Endothelial cell of umbilical vein (primary cell): ENCODE results near the gene PRR7. TPM values are rescaled to one million over a fixed set of nuclear protein-coding genes. Genes with fewer than 3 reads are reported as not detected.
A peak's percentile ranks its signal among the peaks of the same experiment; 100 is the strongest.

Source experiments
- BruUV-seq: library from RNA; stranded (reverse); fragments of 400-500 nt; replicated peaks from 2 replicates; lab custom pipeline; 2021; lab: Mats Ljungman, UMichigan
- CTCF ChIA-PET: fragments of 300-600, 350-600 bp; sonication (Branson Sonifier 250); formaldehyde crosslinking; loops from one replicate; lab custom pipeline; 2021; ENCODE audit warnings: antibody characterized with exemption, inconsistent platforms; lab: Charles Lee
- POLR2A ChIA-PET: fragments of 300-600, 350-600 bp; sonication (Branson Sonifier 250); formaldehyde crosslinking; loops from one replicate; lab custom pipeline; 2021; ENCODE audit warnings: antibody characterized with exemption, inconsistent platforms; lab: Charles Lee
- DNase-seq: peaks from one replicate; pipeline ENCODE4 v3.0.0-alpha.2; 2011; ENCODE audit warnings: low read depth, low spot score
- FAIRE-seq: peaks from 2 replicates; lab custom pipeline; 2011; peaks lifted over from hg19 to GRCh38; lab: Jason Lieb, UNC
- H2AFZ ChIP-seq: 2 replicates; pipeline ENCODE4 v1.6.0; 2012; ENCODE audit warnings: low read depth, low read length, control low read depth, inconsistent platforms
- H3K27ac ChIP-seq: 2 replicates; pipeline ENCODE4 v1.5.1; 2011; ENCODE audit warnings: low read depth, mild to moderate bottlenecking, control low read depth, low read length, moderate library complexity; ENCODE audit not compliant: insufficient read depth
- H3K27me3 ChIP-seq, 2 experiments: 2 replicates each; pipeline versions ENCODE4 v1.6.0 to v1.6.1; 2011; ENCODE audit warnings: low read length in 2 of 2, mixed read lengths in 1 of 2; ENCODE audit not compliant: control insufficient read depth in 2 of 2, insufficient read depth in 2 of 2
- H3K36me3 ChIP-seq, 2 experiments: 2 replicates in 1 of 2; 3 replicates in 1 of 2; pipeline ENCODE4 v1.5.1; 2011; ENCODE audit warnings: low read length in 2 of 2, mild to moderate bottlenecking in 1 of 2, moderate library complexity in 1 of 2; ENCODE audit not compliant: control insufficient read depth in 2 of 2, insufficient read depth in 2 of 2; ENCODE audit errors: extremely low read depth in 1 of 2
- H3K4me1 ChIP-seq: 3 replicates; pipeline ENCODE4 v1.5.1; 2011; ENCODE audit warnings: mild to moderate bottlenecking, low read length; ENCODE audit not compliant: control insufficient read depth, insufficient read depth; ENCODE audit errors: extremely low read depth
- H3K4me2 ChIP-seq: 2 replicates; pipeline ENCODE4 v1.6.1; 2011; ENCODE audit warnings: low read length, control low read depth, mixed read lengths; ENCODE audit not compliant: insufficient read depth
- H3K4me3 ChIP-seq, 3 experiments: fragments of 200-600 bp in 1 of 3; sonication (generic), shearing (Covaris generic) in 1 of 3; replicated peaks in 1 of 3; 2 replicates each; pipeline ENCODE4 v1.5.1; 2011 to 2016; ENCODE audit warnings: control low read depth in 3 of 3, low read length in 3 of 3, mild to moderate bottlenecking in 2 of 3, inconsistent platforms in 1 of 3, low read depth in 1 of 3, moderate library complexity in 1 of 3; ENCODE audit not compliant: insufficient read depth in 1 of 3
- H3K79me2 ChIP-seq: 2 replicates; pipeline ENCODE4 v1.6.0; 2012; ENCODE audit warnings: low read length, inconsistent platforms; ENCODE audit not compliant: control insufficient read depth, insufficient read depth
- H3K9ac ChIP-seq: replicated peaks from 2 replicates; pipeline ENCODE3; 2011; ENCODE audit warnings: low read length, control low read depth; ENCODE audit not compliant: insufficient read depth; ENCODE audit errors: extremely low read depth
- H3K9me1 ChIP-seq: replicated peaks from 3 replicates; pipeline ENCODE4 v1.6.0; 2011; ENCODE audit warnings: mild to moderate bottlenecking, low read length; ENCODE audit not compliant: control insufficient read depth, insufficient read depth; ENCODE audit errors: extremely low read depth
- H3K9me3 ChIP-seq: replicated peaks from 2 replicates; pipeline ENCODE4 v1.5.1; 2012; ENCODE audit warnings: low read length, inconsistent platforms; ENCODE audit not compliant: control insufficient read depth, insufficient read depth
- H4K20me1 ChIP-seq: replicated peaks from 2 replicates; pipeline ENCODE3; 2011; ENCODE audit warnings: mild to moderate bottlenecking, low read length; ENCODE audit not compliant: control insufficient read depth, insufficient read depth; ENCODE audit errors: extremely low read depth
- MYC ChIP-seq: IDR thresholded peaks from one replicate; pipeline ENCODE4 v1.6.1; 2011; ENCODE audit warnings: mild to moderate bottlenecking, low read depth, low read length
- POLR2AphosphoS5 ChIP-seq: IDR thresholded peaks from 2 replicates; pipeline ENCODE4 v1.6.1; 2012; ENCODE audit warnings: low read depth, mild to moderate bottlenecking, control low read depth, low read length, moderate library complexity; ENCODE audit not compliant: insufficient read depth
- dilution Hi-C: fragments of 300-500 bp; cut with MboI; formaldehyde crosslinking; loops from one replicate; pipeline ENCODE4 v1.15.0; 2019; ENCODE audit warnings: low sequenced_read_pairs; ENCODE audit not compliant: extremely low pct_ligation_motif_present
- intact Hi-C: fragments of 100-400 bp; cut with micrococcal nuclease; formaldehyde crosslinking; loops from one replicate; pipeline ENCODE4 v1.10.0; 2022
- polyA plus RNA-seq, 4 experiments: library from polyadenylated mRNA; depleted of rRNA in 3 of 4; stranded (reverse) in 3 of 4; unstranded in 1 of 4; fragments of >200 nt; gene quantifications; 2 replicates each; pipeline versions ENCODE4 v1.2.1 to v1.2.3, GENCODE V29; 2011 to 2012; ENCODE audit warnings: missing spikeins in 1 of 4
- total RNA-seq: library from RNA; stranded (reverse); gene quantifications from 2 replicates; pipeline ENCODE4 v1.2.3, GENCODE V29; 2021
- TF ChIP-seq, protein P1 (sequence below): IDR thresholded peaks from 2 replicates; pipeline ENCODE4 v1.6.1; 2011; ENCODE audit not compliant: insufficient read depth, insufficient read length
- TF ChIP-seq, protein P2 (sequence below), 2 donors: IDR thresholded peaks; 1 replicate in 1 of 2; 2 replicates in 1 of 2; pipeline ENCODE4 v1.5.1; 2011; ENCODE audit warnings: low read length in 2 of 2, mild to moderate bottlenecking in 2 of 2, moderate library complexity in 2 of 2, control low read depth in 1 of 2, inconsistent platforms in 1 of 2, low read depth in 1 of 2; ENCODE audit not compliant: insufficient read depth in 1 of 2; ENCODE audit errors: extremely low read depth in 1 of 2

Gene PRR7
- total and polyA plus RNA-seq, 2 donors (not counting 3 experiments of a cell fraction or from before 2014, with no cell fraction given), result 6.5 to 6.6 TPM

GRCh38 chr5:177490311-177490991 lies 43.8 kb downstream of the PRR7 start:
- Histone ChIP-seq H3K4me3 (no peak overlapping the region), H3K27me3 (no peaks in the 10 kb centered on the region), H4K20me1 (no peaks in the 10 kb centered on the region), H3K79me2 (peaks cover 38% of the 10 kb centered on the region), H3K36me3 (peaks cover 23 to 44% of the 10 kb centered on the region in 2 experiments), H3K4me2 (no peak overlapping the region), H3K4me1 (peaks cover 40% of the 10 kb centered on the region), H3K9ac (no peak overlapping the region), H2AFZ (no peak overlapping the region), H3K27ac (no peak overlapping the region), H3K9me1 (no peaks in the 10 kb centered on the region), H3K9me3 (no peaks in the 10 kb centered on the region)
- ChIA-PET CTCF (interaction anchor here (0.6 to 5.3 kb wide), 8 partner anchors 11 to 100 kb away, joined by 3 to 58 read pairs (median 3); no protein-coding TSS in a partner anchor), POLR2A (interaction anchor here (0.7 kb wide), 1 partner anchor 52 kb away, joined by 7 read pairs; no protein-coding TSS in a partner anchor)
- BruUV-seq, result no TSS peak
- dilution Hi-C loops (no loop called here), intact Hi-C loops (loop anchor here (10.0 kb wide), 2 partner anchors 624 to 956 kb away; partner anchors contain the start of genes N4BP3 and RNF44)
- TF ChIP-seq POLR2AphosphoS5 (no peak), MYC (no peak)
- TF ChIP-seq, protein P1, sequence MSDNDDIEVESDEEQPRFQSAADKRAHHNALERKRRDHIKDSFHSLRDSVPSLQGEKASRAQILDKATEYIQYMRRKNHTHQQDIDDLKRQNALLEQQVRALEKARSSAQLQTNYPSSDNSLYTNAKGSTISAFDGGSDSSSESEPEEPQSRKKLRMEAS, result peak; percentile 25
- TF ChIP-seq, protein P2, sequence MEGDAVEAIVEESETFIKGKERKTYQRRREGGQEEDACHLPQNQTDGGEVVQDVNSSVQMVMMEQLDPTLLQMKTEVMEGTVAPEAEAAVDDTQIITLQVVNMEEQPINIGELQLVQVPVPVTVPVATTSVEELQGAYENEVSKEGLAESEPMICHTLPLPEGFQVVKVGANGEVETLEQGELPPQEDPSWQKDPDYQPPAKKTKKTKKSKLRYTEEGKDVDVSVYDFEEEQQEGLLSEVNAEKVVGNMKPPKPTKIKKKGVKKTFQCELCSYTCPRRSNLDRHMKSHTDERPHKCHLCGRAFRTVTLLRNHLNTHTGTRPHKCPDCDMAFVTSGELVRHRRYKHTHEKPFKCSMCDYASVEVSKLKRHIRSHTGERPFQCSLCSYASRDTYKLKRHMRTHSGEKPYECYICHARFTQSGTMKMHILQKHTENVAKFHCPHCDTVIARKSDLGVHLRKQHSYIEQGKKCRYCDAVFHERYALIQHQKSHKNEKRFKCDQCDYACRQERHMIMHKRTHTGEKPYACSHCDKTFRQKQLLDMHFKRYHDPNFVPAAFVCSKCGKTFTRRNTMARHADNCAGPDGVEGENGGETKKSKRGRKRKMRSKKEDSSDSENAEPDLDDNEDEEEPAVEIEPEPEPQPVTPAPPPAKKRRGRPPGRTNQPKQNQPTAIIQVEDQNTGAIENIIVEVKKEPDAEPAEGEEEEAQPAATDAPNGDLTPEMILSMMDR (IDR thresholded peaks at IDR 0.05; ENCODE audit: extremely low read depth in 1 of 2, insufficient read depth in 1 of 2, low read depth in 1 of 2, low read length in 2 of 2), result no peak
- FAIRE-seq (no peak), DNase-seq (no peak)
